ENCODE data around the gene EML5. TPM values are rescaled to one million over a fixed set of nuclear protein-coding genes. Genes with fewer than 3 reads are reported as not detected.

EML5 gene
- total and polyA plus RNA-seq, 7 experiments from 2014 or later = 0.40 to 6.4 (median 3.3) TPM

- intact Hi-C loops (cut with micrococcal nuclease) = no loop called here
- Mint-ChIP-seq H3K27ac (peak overlapping the region in 1 of 9 donors; percentile 47), H3K4me1 (peaks cover 0 to 6% (median 0%) of the 10 kb centered on the region in 7 donors), H3K4me3 (no peak overlapping the region), H3K27me3 (no peaks in the 10 kb centered on the region), H3K36me3 (peaks cover 5 to 70% (median 37%) of the 10 kb centered on the region in 5 donors), H3K9me3 (peaks cover 0 to 3% (median 0%) of the 10 kb centered on the region in 11 donors)
- CTCF ChIA-PET = interaction anchor here (0.6 kb wide), 1 partner anchor 14 kb away, joined by 3 read pairs; no protein-coding TSS in a partner anchor
- no peak overlapping the region for H3K4me3 ChIP-seq (ENCODE audit: low read length)
- H3K4me1 ChIP-seq (ENCODE audit: control insufficient read depth in 2 of 2, insufficient read depth in 2 of 2, low read length in 2 of 2) = no peaks in the 10 kb centered on the region
- no peaks in the 10 kb centered on the region for H3K27me3 ChIP-seq (ENCODE audit: control insufficient read depth in 2 of 2, insufficient read depth in 2 of 2, low read length in 2 of 2)
- H3K9me3 ChIP-seq (ENCODE audit: control insufficient read depth in 2 of 3, low read length in 3 of 3) = no peaks in the 10 kb centered on the region
- ATAC-seq (no peak), DNase-seq (no peak)
- no peak overlapping the region for H3K27ac ChIP-seq (ENCODE audit: low read depth, low read length)
- peaks cover 0 to 52% (median 6%) of the 10 kb centered on the region in 3 experiments for H3K36me3 ChIP-seq (ENCODE audit: control insufficient read depth in 2 of 3, insufficient read depth in 3 of 3, low read length in 3 of 3)
- POLR2A ChIA-PET = no interaction called here
Measured at GRCh38 chr14:88590173-88590572, 202.6 kb downstream of the EML5 start.

- ATAC-seq (no peak), DNase-seq (no peak)
- Mint-ChIP-seq H3K9me3 (peaks cover 0 to 3% (median 0%) of the 10 kb centered on the region in 11 donors), H3K27ac (peak overlapping the region in 3 of 9 donors; percentile 16 to 85 (median 29)), H3K36me3 (peaks cover 5 to 65% (median 40%) of the 10 kb centered on the region in 5 donors), H3K4me3 (no peak overlapping the region), H3K27me3 (no peaks in the 10 kb centered on the region), H3K4me1 (peaks cover 0 to 13% (median 5%) of the 10 kb centered on the region in 7 donors)
- Histone ChIP-seq H3K27ac (ENCODE audit: low read depth, low read length) (no peak overlapping the region), H3K36me3 (ENCODE audit: control insufficient read depth in 2 of 3, insufficient read depth in 3 of 3, low read length in 3 of 3) (peaks cover 4 to 51% (median 5%) of the 10 kb centered on the region in 3 experiments), H3K27me3 (ENCODE audit: control insufficient read depth in 2 of 2, insufficient read depth in 2 of 2, low read length in 2 of 2) (no peaks in the 10 kb centered on the region), H3K4me1 (ENCODE audit: control insufficient read depth in 2 of 2, insufficient read depth in 2 of 2, low read length in 2 of 2) (no peaks in the 10 kb centered on the region), H3K9me3 (ENCODE audit: control insufficient read depth in 2 of 3, low read length in 3 of 3) (no peaks in the 10 kb centered on the region), H3K4me3 (ENCODE audit: low read length) (no peak overlapping the region)
- intact Hi-C loops (cut with micrococcal nuclease) = no loop called here
- CTCF ChIA-PET = interaction anchor here (0.6 kb wide), 1 partner anchor 1251 kb away, joined by 3 read pairs; no protein-coding TSS in a partner anchor
- POLR2A ChIA-PET = no interaction called here
Measured at GRCh38 chr14:88588081-88588480, 204.7 kb downstream of the EML5 start.

- Histone ChIP-seq H3K4me3 (ENCODE audit: low read length) (no peak overlapping the region), H3K27ac (ENCODE audit: low read depth, low read length) (no peak overlapping the region), H3K36me3 (ENCODE audit: control insufficient read depth in 2 of 3, insufficient read depth in 3 of 3, low read length in 3 of 3) (peaks cover 4 to 47% (median 5%) of the 10 kb centered on the region in 3 experiments), H3K4me1 (ENCODE audit: control insufficient read depth in 2 of 2, insufficient read depth in 2 of 2, low read length in 2 of 2) (no peaks in the 10 kb centered on the region), H3K9me3 (ENCODE audit: control insufficient read depth in 2 of 3, low read length in 3 of 3) (no peaks in the 10 kb centered on the region), H3K27me3 (ENCODE audit: control insufficient read depth in 2 of 2, insufficient read depth in 2 of 2, low read length in 2 of 2) (no peaks in the 10 kb centered on the region)
- H3K4me3 Mint-ChIP-seq = no peak overlapping the region
- POLR2A ChIA-PET = no interaction called here
- CTCF ChIA-PET = no interaction called here
- H3K4me1 Mint-ChIP-seq = peaks cover 0 to 13% (median 5%) of the 10 kb centered on the region in 7 donors
- H3K27ac Mint-ChIP-seq = no peak overlapping the region
- H3K36me3 Mint-ChIP-seq = peaks cover 15 to 65% (median 43%) of the 10 kb centered on the region in 5 donors
- no peaks in the 10 kb centered on the region for H3K27me3 Mint-ChIP-seq
- intact Hi-C loops (cut with micrococcal nuclease) = no loop called here
- DNase-seq (no peak), ATAC-seq (no peak)
- peaks cover 0 to 3% (median 0%) of the 10 kb centered on the region in 11 donors for H3K9me3 Mint-ChIP-seq
Measured at GRCh38 chr14:88584451-88584850, 208.3 kb downstream of the EML5 start.

GRCh38 chr14:88576222-88576621 is 216.5 kb downstream of the EML5 start:
- H3K4me1 ChIP-seq (ENCODE audit: control insufficient read depth in 2 of 2, insufficient read depth in 2 of 2, low read length in 2 of 2) = no peaks in the 10 kb centered on the region
- H3K27ac Mint-ChIP-seq = no peak overlapping the region
- ChIA-PET POLR2A (no interaction called here), CTCF (no interaction called here)
- no peak for ATAC-seq
- no peaks in the 10 kb centered on the region for H3K27me3 Mint-ChIP-seq
- H3K4me3 ChIP-seq (ENCODE audit: low read length) = no peak overlapping the region
- H3K4me1 Mint-ChIP-seq = peaks cover 0 to 2% (median 0%) of the 10 kb centered on the region in 7 donors
- no peak overlapping the region for H3K27ac ChIP-seq (ENCODE audit: low read depth, low read length)
- H3K9me3 Mint-ChIP-seq = no peaks in the 10 kb centered on the region
- DNase-seq = no peak
- peaks cover 18 to 85% (median 25%) of the 10 kb centered on the region in 3 experiments for H3K36me3 ChIP-seq (ENCODE audit: control insufficient read depth in 2 of 3, insufficient read depth in 3 of 3, low read length in 3 of 3)
- peaks cover 17 to 70% (median 38%) of the 10 kb centered on the region in 5 donors for H3K36me3 Mint-ChIP-seq
- H3K9me3 ChIP-seq (ENCODE audit: control insufficient read depth in 2 of 3, low read length in 3 of 3) = no peaks in the 10 kb centered on the region
- intact Hi-C loops (cut with micrococcal nuclease) = no loop called here
- H3K27me3 ChIP-seq (ENCODE audit: control insufficient read depth in 2 of 2, insufficient read depth in 2 of 2, low read length in 2 of 2) = no peaks in the 10 kb centered on the region
- H3K4me3 Mint-ChIP-seq = no peak overlapping the region

GRCh38 chr14:88572117-88572516 is 220.6 kb downstream of the EML5 start:
- ChIA-PET POLR2A (no interaction called here), CTCF (no interaction called here)
- H3K27me3 Mint-ChIP-seq = no peaks in the 10 kb centered on the region
- H3K4me1 ChIP-seq (ENCODE audit: control insufficient read depth in 2 of 2, insufficient read depth in 2 of 2, low read length in 2 of 2) = no peaks in the 10 kb centered on the region
- H3K4me3 Mint-ChIP-seq = no peak overlapping the region
- H3K27me3 ChIP-seq (ENCODE audit: control insufficient read depth in 2 of 2, insufficient read depth in 2 of 2, low read length in 2 of 2) = no peaks in the 10 kb centered on the region
- H3K9me3 ChIP-seq (ENCODE audit: control insufficient read depth in 2 of 3, low read length in 3 of 3) = no peaks in the 10 kb centered on the region
- H3K36me3 ChIP-seq (ENCODE audit: control insufficient read depth in 2 of 3, insufficient read depth in 3 of 3, low read length in 3 of 3) = peaks cover 5 to 74% (median 25%) of the 10 kb centered on the region in 3 experiments
- H3K27ac Mint-ChIP-seq = no peak overlapping the region
- H3K9me3 Mint-ChIP-seq = peaks cover 0 to 5% (median 0%) of the 10 kb centered on the region in 11 donors
- no peak overlapping the region for H3K4me3 ChIP-seq (ENCODE audit: low read length)
- ATAC-seq (no peak), DNase-seq (no peak)
- H3K4me1 Mint-ChIP-seq = peaks cover 0 to 6% (median 4%) of the 10 kb centered on the region in 7 donors
- H3K36me3 Mint-ChIP-seq = peaks cover 15 to 72% (median 35%) of the 10 kb centered on the region in 5 donors
- intact Hi-C loops (cut with micrococcal nuclease) = no loop called here
- no peak overlapping the region for H3K27ac ChIP-seq (ENCODE audit: low read depth, low read length)

- no peaks in the 10 kb centered on the region for H3K9me3 ChIP-seq (ENCODE audit: control insufficient read depth in 2 of 3, low read length in 3 of 3)
- ChIA-PET POLR2A (no interaction called here), CTCF (interaction anchor here (1.4 kb wide), 1 partner anchor 11 kb away, joined by 3 read pairs; no protein-coding TSS in a partner anchor)
- no peak overlapping the region for H3K4me3 Mint-ChIP-seq
- H3K36me3 Mint-ChIP-seq = peaks cover 11 to 44% (median 24%) of the 10 kb centered on the region in 5 donors
- intact Hi-C loops (cut with micrococcal nuclease) = loop anchor here in 1 of 2 donors (10.0 kb wide), 1 partner anchor 563 kb away; the partner anchor contains the start of gene GPR65
- H3K9me3 Mint-ChIP-seq = peaks cover 0 to 5% (median 0%) of the 10 kb centered on the region in 11 donors
- peak overlapping the region in 1 of 9 donors; percentile 37 for H3K27ac Mint-ChIP-seq
- no peak overlapping the region for H3K4me3 ChIP-seq (ENCODE audit: low read length)
- no peak for ATAC-seq
- no peaks in the 10 kb centered on the region for H3K27me3 Mint-ChIP-seq
- peaks cover 5 to 38% (median 5%) of the 10 kb centered on the region in 3 experiments for H3K36me3 ChIP-seq (ENCODE audit: control insufficient read depth in 2 of 3, insufficient read depth in 3 of 3, low read length in 3 of 3)
- no peak for DNase-seq
- H3K27me3 ChIP-seq (ENCODE audit: control insufficient read depth in 2 of 2, insufficient read depth in 2 of 2, low read length in 2 of 2) = no peaks in the 10 kb centered on the region
- H3K4me1 Mint-ChIP-seq = peaks cover 11 to 24% (median 21%) of the 10 kb centered on the region in 7 donors
- peaks cover 7 to 10% of the 10 kb centered on the region in 2 donors for H3K4me1 ChIP-seq (ENCODE audit: control insufficient read depth in 2 of 2, insufficient read depth in 2 of 2, low read length in 2 of 2)
- no peak overlapping the region for H3K27ac ChIP-seq (ENCODE audit: low read depth, low read length)
Measured at GRCh38 chr14:88568196-88568595, 224.6 kb downstream of the EML5 start.

- Histone ChIP-seq H3K4me1 (ENCODE audit: control insufficient read depth in 2 of 2, insufficient read depth in 2 of 2, low read length in 2 of 2) (peaks cover 12 to 13% of the 10 kb centered on the region in 2 donors), H3K27ac (ENCODE audit: low read depth, low read length) (no peak overlapping the region), H3K27me3 (ENCODE audit: control insufficient read depth in 2 of 2, insufficient read depth in 2 of 2, low read length in 2 of 2) (no peaks in the 10 kb centered on the region), H3K36me3 (ENCODE audit: control insufficient read depth in 2 of 3, insufficient read depth in 3 of 3, low read length in 3 of 3) (peaks cover 0 to 27% (median 0%) of the 10 kb centered on the region in 3 experiments), H3K4me3 (ENCODE audit: low read length) (no peak overlapping the region), H3K9me3 (ENCODE audit: control insufficient read depth in 2 of 3, low read length in 3 of 3) (no peaks in the 10 kb centered on the region)
- Mint-ChIP-seq H3K27me3 (peaks cover 0 to 16% (median 0%) of the 10 kb centered on the region in 5 donors), H3K36me3 (peaks cover 4 to 31% (median 7%) of the 10 kb centered on the region in 5 donors), H3K4me1 (peaks cover 19 to 35% (median 31%) of the 10 kb centered on the region in 7 donors), H3K27ac (no peak overlapping the region), H3K4me3 (no peak overlapping the region), H3K9me3 (peaks cover 0 to 5% (median 0%) of the 10 kb centered on the region in 11 donors)
- DNase-seq (no peak), ATAC-seq (no peak)
- POLR2A ChIA-PET = interaction anchor here (1.0 kb wide), 1 partner anchor 17 kb away, joined by 3 read pairs; no protein-coding TSS in a partner anchor
- CTCF ChIA-PET = no interaction called here
- intact Hi-C loops (cut with micrococcal nuclease) = loop anchor here in 1 of 2 donors (10.0 kb wide), 1 partner anchor 561 kb away; the partner anchor contains the start of gene GPR65
Measured at GRCh38 chr14:88565427-88565826, 227.3 kb downstream of the EML5 start.

Data from naive thymus-derived CD4-positive, alpha-beta T cell (primary cell).